ENCODE measurements around the gene GALNTL6.

GALNTL6 gene

GRCh38 chr4:171929907-171930306 lies 116.7 kb downstream of the GALNTL6 start:
- TF ChIP-seq, protein P1, sequence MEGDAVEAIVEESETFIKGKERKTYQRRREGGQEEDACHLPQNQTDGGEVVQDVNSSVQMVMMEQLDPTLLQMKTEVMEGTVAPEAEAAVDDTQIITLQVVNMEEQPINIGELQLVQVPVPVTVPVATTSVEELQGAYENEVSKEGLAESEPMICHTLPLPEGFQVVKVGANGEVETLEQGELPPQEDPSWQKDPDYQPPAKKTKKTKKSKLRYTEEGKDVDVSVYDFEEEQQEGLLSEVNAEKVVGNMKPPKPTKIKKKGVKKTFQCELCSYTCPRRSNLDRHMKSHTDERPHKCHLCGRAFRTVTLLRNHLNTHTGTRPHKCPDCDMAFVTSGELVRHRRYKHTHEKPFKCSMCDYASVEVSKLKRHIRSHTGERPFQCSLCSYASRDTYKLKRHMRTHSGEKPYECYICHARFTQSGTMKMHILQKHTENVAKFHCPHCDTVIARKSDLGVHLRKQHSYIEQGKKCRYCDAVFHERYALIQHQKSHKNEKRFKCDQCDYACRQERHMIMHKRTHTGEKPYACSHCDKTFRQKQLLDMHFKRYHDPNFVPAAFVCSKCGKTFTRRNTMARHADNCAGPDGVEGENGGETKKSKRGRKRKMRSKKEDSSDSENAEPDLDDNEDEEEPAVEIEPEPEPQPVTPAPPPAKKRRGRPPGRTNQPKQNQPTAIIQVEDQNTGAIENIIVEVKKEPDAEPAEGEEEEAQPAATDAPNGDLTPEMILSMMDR (IDR thresholded peaks at IDR 0.05; ENCODE audit: control insufficient read depth, insufficient read depth, low read depth, low read length, missing control alignments), result no peak
- no peak for DNase-seq (ENCODE audit: low read depth)
- no peak overlapping the region for H3K4me3 ChIP-seq (ENCODE audit: control insufficient read depth, low read depth, low read length)

- H3K4me3 ChIP-seq (ENCODE audit: control insufficient read depth, low read depth, low read length), result no peak overlapping the region
- DNase-seq (ENCODE audit: low read depth), result no peak
- TF ChIP-seq, protein P1 (IDR thresholded peaks at IDR 0.05; ENCODE audit: control insufficient read depth, insufficient read depth, low read depth, low read length, missing control alignments), result no peak
Measured at GRCh38 chr4:171932238-171932637, 119.0 kb downstream of the GALNTL6 start.

- no peak overlapping the region for H3K4me3 ChIP-seq (ENCODE audit: control insufficient read depth, low read depth, low read length)
- no peak for DNase-seq (ENCODE audit: low read depth)
- TF ChIP-seq, protein P1 (IDR thresholded peaks at IDR 0.05; ENCODE audit: control insufficient read depth, insufficient read depth, low read depth, low read length, missing control alignments), result no peak
Measured at GRCh38 chr4:171940656-171941055, 127.5 kb downstream of the GALNTL6 start.

GRCh38 chr4:171947400-171947799 lies 134.2 kb downstream of the GALNTL6 start:
- TF ChIP-seq, protein P1 (IDR thresholded peaks at IDR 0.05; ENCODE audit: control insufficient read depth, insufficient read depth, low read depth, low read length, missing control alignments), result no peak
- DNase-seq (ENCODE audit: low read depth), result no peak
- no peak overlapping the region for H3K4me3 ChIP-seq (ENCODE audit: control insufficient read depth, low read depth, low read length)

DNA sequence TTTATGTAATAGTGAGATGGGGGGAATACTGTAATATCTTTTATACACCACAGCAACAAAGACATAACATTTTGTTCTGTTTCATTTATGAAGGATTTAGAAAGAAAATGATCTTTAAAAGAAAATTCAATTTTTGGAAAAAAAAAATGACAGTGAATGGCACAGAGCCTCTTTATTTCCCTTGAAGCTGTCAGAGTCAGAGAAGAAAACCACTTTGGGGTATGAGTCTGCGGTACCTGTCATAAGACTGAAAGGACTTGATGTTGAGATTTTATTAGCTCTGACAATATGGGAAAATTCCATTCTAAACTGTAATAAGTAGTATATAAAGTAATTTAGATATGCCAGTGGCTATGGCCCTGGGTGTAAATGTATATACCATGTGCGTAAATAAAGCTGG lies 134.8 kb downstream of the GALNTL6 start:
- no peak overlapping the region for H3K4me3 ChIP-seq (ENCODE audit: control insufficient read depth, low read depth, low read length)
- TF ChIP-seq, protein P1 (IDR thresholded peaks at IDR 0.05; ENCODE audit: control insufficient read depth, insufficient read depth, low read depth, low read length, missing control alignments), result no peak
- DNase-seq (ENCODE audit: low read depth), result no peak

DNA sequence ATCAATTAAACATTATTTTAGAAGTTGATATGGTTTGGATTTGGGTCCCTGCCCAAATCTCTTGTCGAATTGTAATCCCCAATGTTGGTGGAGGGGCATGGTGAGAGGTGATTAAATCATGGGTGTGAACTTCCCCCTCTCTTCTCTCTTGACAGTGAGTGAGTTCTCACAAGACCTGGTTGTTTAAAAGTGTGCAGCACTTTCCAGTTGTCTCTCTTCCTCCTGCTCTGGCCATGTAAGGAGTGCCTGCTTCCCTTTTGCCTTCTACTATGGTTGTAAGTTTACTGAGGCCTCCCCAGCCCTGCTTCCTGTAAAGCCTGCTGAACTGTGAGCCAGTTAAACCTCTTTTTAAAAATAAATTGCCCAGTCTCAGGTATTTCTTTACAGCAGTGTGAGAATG lies 141.4 kb downstream of the GALNTL6 start:
- DNase-seq (ENCODE audit: low read depth), result no peak
- H3K4me3 ChIP-seq (ENCODE audit: control insufficient read depth, low read depth, low read length), result no peak overlapping the region
- TF ChIP-seq, protein P1 (IDR thresholded peaks at IDR 0.05; ENCODE audit: control insufficient read depth, insufficient read depth, low read depth, low read length, missing control alignments), result no peak

- TF ChIP-seq, protein P1 (IDR thresholded peaks at IDR 0.05; ENCODE audit: control insufficient read depth, insufficient read depth, low read depth, low read length, missing control alignments), result no peak
- H3K4me3 ChIP-seq (ENCODE audit: control insufficient read depth, low read depth, low read length), result no peak overlapping the region
- DNase-seq (ENCODE audit: low read depth), result no peak
Measured at GRCh38 chr4:171956678-171957077, 143.5 kb downstream of the GALNTL6 start.
